Raji (cell line): ENCODE measurements around the gene USP53.

Experiments
- POLR2A ChIP-seq: IDR thresholded peaks from 2 replicates; pipeline ENCODE4 v1.6.1; 2011; ENCODE audit warnings: low read depth, low read length, control low read depth; ENCODE audit not compliant: insufficient read depth

The USP53 gene

DNA sequence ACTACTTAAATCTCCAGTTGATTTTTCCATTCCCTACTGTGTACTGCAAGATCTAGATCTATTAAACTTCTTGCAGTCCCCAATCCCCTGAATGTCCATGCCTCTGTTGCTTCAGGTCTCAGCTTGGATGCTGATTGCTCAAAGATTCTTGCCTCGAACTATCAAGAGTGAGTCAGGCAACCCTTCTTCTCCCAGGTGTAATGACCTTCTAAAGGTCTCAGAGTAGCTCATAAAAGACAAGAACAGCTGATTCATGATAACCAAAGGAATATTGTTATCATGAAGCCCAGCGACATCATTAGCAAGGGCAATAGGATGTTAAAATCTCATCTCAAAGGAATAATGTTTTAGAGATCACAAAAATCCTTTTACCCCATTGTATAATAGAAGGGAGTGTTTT, 116.2 kb downstream of the USP53 start:
- TF ChIP-seq POLR2A = no peak

DNA sequence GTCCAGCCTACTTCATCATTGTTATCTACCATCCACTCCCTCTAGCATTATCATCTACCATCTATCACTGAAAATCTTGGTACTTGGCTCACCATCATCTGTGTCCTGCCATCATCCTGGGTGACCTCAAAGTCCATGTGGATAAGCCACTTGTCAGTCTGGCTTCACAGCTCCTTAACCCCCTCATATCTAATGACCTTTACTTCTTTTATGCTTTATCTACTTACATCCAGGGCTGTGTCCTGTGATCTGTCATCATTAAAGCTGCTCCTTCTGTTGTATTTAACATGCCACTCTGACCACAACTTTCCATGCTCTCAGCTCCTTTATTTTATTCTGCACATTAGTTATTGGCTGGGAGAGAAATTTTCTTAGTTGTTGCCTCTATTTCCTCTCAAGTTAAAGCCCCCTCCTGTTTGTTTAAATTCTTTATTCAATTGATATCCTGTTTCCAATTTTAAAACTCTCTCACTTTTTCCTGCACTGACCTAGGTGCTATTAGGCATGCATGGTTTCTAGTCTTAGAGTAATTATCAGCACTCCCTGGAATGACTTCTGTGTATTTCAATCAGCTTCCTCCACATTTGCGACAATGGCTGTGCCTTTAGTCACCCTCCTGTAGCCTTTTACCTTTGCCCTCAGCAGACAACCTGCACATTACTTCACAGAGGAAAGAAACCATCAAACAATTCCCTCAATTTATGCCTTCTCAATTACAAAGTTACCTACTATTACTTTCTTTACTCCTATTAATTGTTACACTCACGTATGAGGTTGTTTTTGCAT, 117.5 kb downstream of the USP53 start:
- no peak for TF ChIP-seq POLR2A

DNA sequence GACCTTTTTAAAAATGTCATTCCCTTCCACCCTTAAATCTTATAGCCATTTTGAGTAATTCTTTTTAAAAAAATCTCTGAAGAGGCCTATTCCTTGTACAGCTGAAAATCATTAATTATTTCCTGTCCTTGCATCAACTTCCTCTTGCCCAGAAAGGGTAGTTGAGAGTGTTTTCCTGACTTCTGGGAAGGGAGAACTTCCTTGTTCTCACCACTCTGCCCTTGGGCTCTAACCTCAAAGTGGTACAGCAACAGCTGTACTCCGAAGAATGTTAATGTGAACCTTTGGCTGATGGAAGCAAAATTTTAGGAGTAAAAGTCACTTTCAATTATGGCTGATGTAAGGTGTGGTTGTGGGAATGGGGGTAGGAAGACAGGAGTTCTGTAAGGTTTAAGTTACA, 124.5 kb downstream of the USP53 start:
- TF ChIP-seq POLR2A = no peak
